ENCODE data around the gene DMBX1. TPM values are rescaled to one million over a fixed set of nuclear protein-coding genes. Genes with fewer than 3 reads are reported as not detected.
A peak's percentile ranks its signal among the peaks of the same experiment; 100 is the strongest.

The DMBX1 gene
- total and polyA plus RNA-seq, 9 of the 15 experiments (the other 6 are each of a cell fraction or from before 2014, with no cell fraction given), result 0.25 to 4.3 (median 1.0) TPM

DNA sequence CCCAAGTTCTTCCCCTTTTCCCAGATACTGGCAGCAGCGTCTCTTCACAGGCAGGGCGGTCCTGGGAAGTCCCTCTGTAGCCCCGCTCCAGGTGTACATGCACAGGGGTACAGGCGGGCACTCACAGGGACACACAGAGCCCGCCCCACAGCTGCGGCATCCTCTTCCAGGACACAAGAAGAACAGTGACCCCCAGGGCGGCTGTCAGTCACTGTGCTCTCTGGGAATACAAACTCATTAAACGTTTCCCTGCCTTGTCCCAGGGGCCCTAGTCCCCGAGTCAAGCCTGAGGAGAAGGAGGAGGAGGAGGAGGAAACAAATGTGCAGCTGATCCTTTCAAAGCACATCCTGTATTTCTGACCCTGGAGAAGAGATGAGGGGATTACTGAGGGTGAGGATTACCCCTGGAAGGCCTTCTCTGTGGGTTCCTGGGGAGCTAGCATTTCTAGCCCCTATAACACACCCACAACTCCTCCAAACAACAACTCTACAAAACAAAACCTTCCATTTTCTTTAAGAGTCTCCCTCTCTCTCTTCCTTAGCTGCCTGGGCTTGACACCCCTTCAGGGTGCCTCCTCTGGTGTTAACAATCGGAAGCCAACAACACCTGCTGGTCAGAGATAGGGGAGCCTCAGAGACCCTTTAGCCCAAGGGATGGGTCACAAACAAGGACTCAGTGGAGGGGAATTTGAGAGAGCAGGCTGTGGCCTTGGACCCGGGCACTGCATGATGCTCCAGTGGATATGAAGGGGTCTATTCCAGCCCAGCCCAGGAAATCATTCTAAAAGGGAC lies 28.4 kb upstream of the DMBX1 start (continued):
- TF ChIP-seq MGA (IDR thresholded peaks at IDR 0.05), result no peak
- TF ChIP-seq ARID1B (IDR thresholded peaks at IDR 0.05), result peak; percentile 46
- 0 out of 2 replicates have a peak, but pooled peaks have one; percentile 25 for TF ChIP-seq ZBTB7A (IDR thresholded peaks at IDR 0.05; ENCODE audit: borderline replicate concordance, control insufficient read depth, low read depth, low read length)
- no peak for TF ChIP-seq PHF21A (IDR thresholded peaks at IDR 0.05; ENCODE audit: borderline replicate concordance, low read depth)
- TF ChIP-seq CBFA2T2 (conservative IDR thresholded peaks at IDR 0.05), result 0 out of 2 replicates have a peak, but pooled peaks have one; percentile 8
- TF ChIP-seq ELF2 (CRISPR knock-in tag; IDR thresholded peaks at IDR 0.05), result no peak
- peak; percentile 48 for TF ChIP-seq CBFA2T3 (IDR thresholded peaks at IDR 0.05)
- TF ChIP-seq TFAP4 (CRISPR knock-in tag; IDR thresholded peaks at IDR 0.05; ENCODE audit: borderline replicate concordance), result no peak
